ENCODE measurements around the gene PLA2G6.
A peak's percentile ranks its signal among the peaks of the same experiment; 100 is the strongest.

The PLA2G6 gene

GRCh38 chr22:38098410-38099249, 83.0 kb downstream of the PLA2G6 start:
- CTCF ChIA-PET, result interaction anchor here (0.7 to 4.0 kb wide), 7 partner anchors 16 to 75 kb away, joined by 3 to 25 read pairs (median 3); no protein-coding TSS in a partner anchor

GRCh38 chr22:38097557-38098409, 83.8 kb downstream of the PLA2G6 start:
- POLR2A ChIA-PET, result interaction anchor here (1.6 kb wide), 1 partner anchor 17 kb away, joined by 4 read pairs; no protein-coding TSS in a partner anchor
- no peaks in the 10 kb centered on the region; the same call in 1 of the 2 replicates for H3K4me1 ChIP-seq (ENCODE audit: control insufficient read depth, insufficient read depth, low read length)
- no peak overlapping the region for H3K4me3 ChIP-seq (ENCODE audit: low read depth, low read length)
- no peaks in the 10 kb centered on the region for H3K36me3 ChIP-seq (ENCODE audit: control insufficient read depth in 2 of 2, insufficient read depth in 1 of 2, low read length in 2 of 2)
- CTCF ChIA-PET, result interaction anchor here (0.6 to 2.0 kb wide), 9 partner anchors 10 to 618 kb away, joined by 3 to 12 read pairs (median 3); no protein-coding TSS in a partner anchor
- H3K9me3 ChIP-seq (ENCODE audit: control insufficient read depth, insufficient read depth, low read depth, low read length), result no peaks in the 10 kb centered on the region
- no peak overlapping the region for H3K27ac ChIP-seq (ENCODE audit: extremely low read depth, low read depth, low read length)
- TF ChIP-seq ZNF558 (tag by site-specific recombination; IDR thresholded peaks at IDR 0.05), result no peak
- TF ChIP-seq SP2 (tag by site-specific recombination; IDR thresholded peaks at IDR 0.05), result peak; percentile 43
- 0 out of 2 replicates have a peak, but pooled peaks have one; percentile 27 for TF ChIP-seq KLF17 (tag by site-specific recombination; IDR thresholded peaks at IDR 0.05)
- no peak for TF ChIP-seq HOXC10 (CRISPR knock-in tag; IDR thresholded peaks at IDR 0.05)
- TF ChIP-seq REPIN1 (tag by site-specific recombination; IDR thresholded peaks at IDR 0.05; ENCODE audit: low read depth), result no peak
- peak; percentile 40 for TF ChIP-seq SP3 (tag by site-specific recombination; IDR thresholded peaks at IDR 0.05)
- TF ChIP-seq ZNF747 (tag by site-specific recombination; IDR thresholded peaks at IDR 0.05), result no peak
- peak; percentile 38; the same call in 1 of the 2 replicates for TF ChIP-seq KLF9 (tag by site-specific recombination; IDR thresholded peaks at IDR 0.05; ENCODE audit: low read depth)
- TF ChIP-seq ZNF239 (tag by site-specific recombination; IDR thresholded peaks at IDR 0.05), result no peak
- no peak for TF ChIP-seq ZNF777 (tag by site-specific recombination; IDR thresholded peaks at IDR 0.05; ENCODE audit: borderline replicate concordance)
- TF ChIP-seq ZNF280C (tag by site-specific recombination; IDR thresholded peaks at IDR 0.05), result no peak
- TF ChIP-seq ZBTB10 (tag by site-specific recombination; IDR thresholded peaks at IDR 0.05), result no peak
- 0 out of 2 replicates have a peak, but pooled peaks have one; percentile 8 for TF ChIP-seq GLIS1 (tag by site-specific recombination; IDR thresholded peaks at IDR 0.05)
- TF ChIP-seq ZFHX2 (tag by site-specific recombination; conservative IDR thresholded peaks at IDR 0.05), result peak; percentile 35; the same call in 1 of the 2 replicates
- TF ChIP-seq ZNF830 (tag by site-specific recombination; IDR thresholded peaks at IDR 0.05; ENCODE audit: low read depth), result no peak
- no peak for TF ChIP-seq ZNF2 (tag by site-specific recombination; IDR thresholded peaks at IDR 0.05)
- TF ChIP-seq EGR2 (tag by site-specific recombination; IDR thresholded peaks at IDR 0.05; ENCODE audit: low read depth), result peak; percentile 45; the same call in 1 of the 2 replicates
- no peak for TF ChIP-seq ZNF521 (tag by site-specific recombination; IDR thresholded peaks at IDR 0.05)
- TF ChIP-seq ZBTB17 (tag by site-specific recombination; IDR thresholded peaks at IDR 0.05), result no peak
- no peak for TF ChIP-seq ZNF626 (tag by site-specific recombination; IDR thresholded peaks at IDR 0.05)

More at GRCh38 chr22:38098410-38099249, 83.0 kb downstream of the PLA2G6 start:
- TF ChIP-seq ZNF677 (tag by site-specific recombination; IDR thresholded peaks at IDR 0.05) (no peak), ZNF768 (tag by site-specific recombination; IDR thresholded peaks at IDR 0.05) (no peak), ZNF629 (tag by site-specific recombination; IDR thresholded peaks at IDR 0.05) (peak; percentile 47; the same call in 1 of the 2 replicates), ZNF501 (tag by site-specific recombination; IDR thresholded peaks at IDR 0.05) (no peak), ATF2 (tag by site-specific recombination; IDR thresholded peaks at IDR 0.05; ENCODE audit: low read depth) (peak; percentile 85), ZNF654 (tag by site-specific recombination; IDR thresholded peaks at IDR 0.05; ENCODE audit: low read depth) (no peak)
- H3K36me3 ChIP-seq (ENCODE audit: control insufficient read depth in 2 of 2, insufficient read depth in 1 of 2, low read length in 2 of 2), result no peaks in the 10 kb centered on the region
- H3K27ac ChIP-seq (ENCODE audit: extremely low read depth, low read depth, low read length), result no peak overlapping the region
- no peak overlapping the region for H3K4me3 ChIP-seq (ENCODE audit: low read depth, low read length)
- no peaks in the 10 kb centered on the region for H3K9me3 ChIP-seq (ENCODE audit: control insufficient read depth, insufficient read depth, low read depth, low read length)
- POLR2A ChIA-PET, result interaction anchor here (1.6 kb wide), 1 partner anchor 18 kb away, joined by 4 read pairs; no protein-coding TSS in a partner anchor
- H3K4me1 ChIP-seq (ENCODE audit: control insufficient read depth, insufficient read depth, low read length), result no peaks in the 10 kb centered on the region; the same call in 1 of the 2 replicates
